Upper lobe of left lung (tissue), 6 donors: ENCODE results near the gene AP5Z1. TPM values are rescaled to one million over a fixed set of nuclear protein-coding genes. Genes with fewer than 3 reads are reported as not detected.

Experiments
- ATAC-seq, 2 donors: fragments of 200-7000 bp; cut with Tn5 transposase; one replicate each; pipeline ENCODE4 v1.9.1; 2022; ENCODE audit warnings: mild to moderate bottlenecking in 2 of 2, moderate library complexity in 2 of 2; ENCODE audit not compliant: low FRiP score in 2 of 2
- DNase-seq, 2 donors: peaks; one replicate each; pipeline ENCODE4 v3.0.0-alpha.2; 2019 to 2020
- H3K27ac ChIP-seq, 4 donors: fragments of 200-600 bp; sonication (generic); one replicate each; pipeline ENCODE4 v1.5.1; 2016 to 2019
- H3K27me3 ChIP-seq, 4 donors: fragments of 200-600 bp; sonication (generic); one replicate each; pipeline ENCODE4 v1.5.1; 2017 to 2019
- H3K36me3 ChIP-seq, 4 donors: fragments of 200-600 bp; sonication (generic); one replicate each; pipeline ENCODE4 v1.5.1; 2016 to 2019
- H3K4me1 ChIP-seq, 4 donors: fragments of 200-600 bp; sonication (generic); one replicate each; pipeline ENCODE4 v1.5.1; 2018 to 2019
- H3K4me3 ChIP-seq, 4 donors: fragments of 200-600 bp; sonication (generic); one replicate each; pipeline ENCODE4 v1.5.1; 2017 to 2019; ENCODE audit warnings: mild to moderate bottlenecking in 2 of 4, moderate library complexity in 1 of 4
- H3K9me3 ChIP-seq, 4 donors: fragments of 200-600 bp; sonication (generic); one replicate each; pipeline ENCODE4 v1.5.1; 2018 to 2019
- CTCF ChIP-seq, 6 experiments: fragments of 450-650 bp in 4 of 6; fragments of 200-600 bp in 2 of 6; sonication (generic) in 2 of 6; IDR thresholded peaks; one replicate each; pipeline ENCODE4 v1.5.1; 2016 to 2019; ENCODE audit warnings: antibody characterized with exemption in 6 of 6
- EP300 ChIP-seq, 4 donors: sonication (generic); formaldehyde crosslinking; IDR thresholded peaks; one replicate each; pipeline ENCODE4 v1.5.1; 2017; ENCODE audit warnings: antibody characterized with exemption in 4 of 4, control low read depth in 2 of 4
- POLR2A ChIP-seq, 4 donors: fragments of 450-650 bp; IDR thresholded peaks; one replicate each; pipeline ENCODE4 v1.5.1; 2016 to 2017; ENCODE audit warnings: antibody characterized with exemption in 4 of 4, mild to moderate bottlenecking in 2 of 4
- POLR2AphosphoS5 ChIP-seq, 2 donors: sonication (generic); formaldehyde crosslinking; IDR thresholded peaks; one replicate each; pipeline ENCODE4 v1.5.1; 2017; ENCODE audit warnings: antibody characterized with exemption in 2 of 2
- WGBS, 2 donors: methylation state at CpG; one replicate each; pipeline ENCODE4 v1.1.5; 2017 to 2018; 5-methylcytosine and 5-hydroxymethylcytosine counted together
- total RNA-seq, 6 donors: library from RNA; depleted of rRNA in 4 of 6; stranded (reverse); fragments of >200 nt in 4 of 6; gene quantifications; one replicate each; pipeline versions ENCODE4 v1.1.0 to v1.2.1, GENCODE V29; 2016 to 2021
- donor health status: DM: no; HTN: no; CAD: no; lungs with moderate emphysema.
- donor health status: DM: no; HTN: yes; CAD: no; lungs with severe emphysema.

AP5Z1 gene
- total RNA-seq, 6 donors from 2014 or later: 23.4 to 152 (median 52.1) TPM

DNA sequence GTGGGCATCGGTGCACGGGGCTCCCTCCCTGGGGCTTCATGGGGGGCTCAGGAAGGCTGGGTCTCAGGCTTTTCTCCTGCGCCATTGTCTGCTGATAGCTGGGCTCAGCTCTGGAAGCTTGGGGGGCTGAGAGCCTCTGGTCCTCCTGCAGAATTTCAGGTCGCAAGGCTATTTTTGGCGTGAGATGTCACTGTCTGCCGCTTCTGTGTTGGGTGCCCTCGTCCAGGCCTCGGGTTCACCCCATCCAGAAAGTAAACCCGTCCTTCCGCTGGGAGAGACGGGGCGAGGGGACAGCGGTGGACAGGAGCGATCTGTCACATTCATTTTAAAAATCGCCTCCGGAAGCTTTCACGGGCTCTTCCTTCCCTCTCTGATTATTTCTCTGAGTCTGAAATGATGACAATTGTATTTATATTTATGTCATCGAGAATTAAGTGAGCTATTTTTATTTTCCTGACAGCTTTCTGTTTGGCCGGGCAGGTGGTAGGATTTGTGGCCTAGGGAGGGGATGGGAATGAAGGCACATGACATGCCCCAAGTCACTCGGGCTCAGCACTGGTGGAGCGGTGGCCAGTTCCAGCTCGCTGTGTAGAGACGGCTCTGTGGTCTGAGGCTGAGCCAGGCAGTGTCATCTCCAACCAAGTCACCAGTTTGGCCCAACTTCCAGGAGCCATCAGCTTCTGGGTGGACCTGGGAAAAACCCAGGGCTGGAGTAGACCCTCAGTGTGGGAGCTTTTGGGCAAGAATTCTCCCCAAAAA, 40.7 kb upstream of the AP5Z1 start:
- H3K27me3 ChIP-seq: no peaks in the 10 kb centered on the region
- ATAC-seq (no peak), DNase-seq (no peak)
- peak overlapping the region in 3 of 4 donors; percentile 13 to 43 (median 38) for H3K27ac ChIP-seq
- H3K36me3 ChIP-seq: peaks cover 0 to 3% (median 0%) of the 10 kb centered on the region in 4 donors
- 70 to 75% methylated on average over 18 to 23 of the region's 23 CpGs for WGBS, 2 donors
- H3K4me1 ChIP-seq: peaks cover 19 to 49% (median 32%) of the 10 kb centered on the region in 4 donors
- no peak for TF ChIP-seq CTCF (IDR thresholded peaks at IDR 0.05)
- TF ChIP-seq EP300 (IDR thresholded peaks at IDR 0.05): no peak
- no peak for TF ChIP-seq POLR2A (IDR thresholded peaks at IDR 0.05)
- TF ChIP-seq POLR2AphosphoS5 (IDR thresholded peaks at IDR 0.05): no peak
- H3K4me3 ChIP-seq: no peak overlapping the region
- H3K9me3 ChIP-seq: no peaks in the 10 kb centered on the region

- ATAC-seq: no peak
- H3K4me3 ChIP-seq: no peak overlapping the region
- TF ChIP-seq EP300 (IDR thresholded peaks at IDR 0.05) (no peak), POLR2AphosphoS5 (IDR thresholded peaks at IDR 0.05) (no peak), CTCF (IDR thresholded peaks at IDR 0.05) (no peak), POLR2A (IDR thresholded peaks at IDR 0.05) (no peak)
- DNase-seq: no peak
- 92 to 94% methylated on average over 15 of the region's 15 CpGs for WGBS, 2 donors
- H3K36me3 ChIP-seq: peaks cover 3 to 15% (median 8%) of the 10 kb centered on the region in 4 donors
- H3K9me3 ChIP-seq: no peaks in the 10 kb centered on the region
- H3K27ac ChIP-seq: no peak overlapping the region
- H3K4me1 ChIP-seq: peaks cover 22 to 46% (median 33%) of the 10 kb centered on the region in 4 donors
- no peaks in the 10 kb centered on the region for H3K27me3 ChIP-seq
Observed at GRCh38 chr7:4737300-4737699, 38.1 kb upstream of the AP5Z1 start.

DNA sequence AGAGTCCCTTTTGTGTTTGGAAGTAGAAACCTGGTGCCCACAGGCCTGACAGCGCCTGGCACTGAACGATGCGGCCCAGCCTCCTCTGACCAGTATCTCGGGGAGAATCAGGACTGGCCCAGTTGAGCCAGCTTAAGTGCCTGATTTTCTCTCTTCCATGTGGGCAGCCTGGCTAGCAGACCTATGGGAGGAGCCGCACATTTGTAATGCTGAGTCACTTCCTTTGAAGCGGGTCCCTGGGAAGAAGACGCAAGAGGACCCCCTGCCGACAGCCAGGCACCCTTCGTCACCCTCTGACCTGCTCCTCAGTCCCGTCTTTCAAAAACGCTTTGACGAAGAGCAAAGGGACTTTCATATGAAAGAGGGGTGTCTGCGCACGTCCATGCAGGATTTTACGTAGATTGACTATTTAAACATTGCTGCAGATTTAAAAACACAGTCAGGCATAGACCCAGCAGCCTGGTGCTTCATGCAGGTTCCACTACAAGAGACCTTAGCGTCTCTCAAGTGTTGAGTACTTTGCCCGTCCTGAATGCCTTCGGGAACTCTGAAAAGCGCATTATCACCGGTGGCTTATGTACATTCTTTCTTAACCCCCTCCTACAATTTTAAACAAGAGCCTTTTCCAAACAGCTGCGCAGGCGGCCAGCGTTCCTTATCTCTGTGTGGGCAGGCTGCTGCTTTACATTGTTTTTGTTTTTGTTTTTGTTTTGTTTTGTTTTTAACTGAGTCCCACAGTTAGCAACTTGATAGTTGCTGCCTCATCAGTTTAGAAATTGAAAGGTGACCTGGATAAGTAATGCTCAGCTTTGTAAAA, 36.5 kb upstream of the AP5Z1 start:
- peak; percentile 56 to 86 for ATAC-seq
- Histone ChIP-seq H3K27me3 (no peaks in the 10 kb centered on the region), H3K27ac (peak overlapping the region; percentile 66 to 89 (median 71)), H3K4me1 (peaks cover 30 to 48% (median 42%) of the 10 kb centered on the region in 4 donors), H3K4me3 (peak overlapping the region in 3 of 4 donors; percentile 20 to 43 (median 38)), H3K9me3 (no peaks in the 10 kb centered on the region), H3K36me3 (peaks cover 4 to 24% (median 12%) of the 10 kb centered on the region in 4 donors)
- TF ChIP-seq POLR2AphosphoS5 (IDR thresholded peaks at IDR 0.05): peak; percentile 7 to 53
- peak in 1 of 4 donors; percentile 21 for TF ChIP-seq POLR2A (IDR thresholded peaks at IDR 0.05)
- TF ChIP-seq EP300 (IDR thresholded peaks at IDR 0.05): no peak
- TF ChIP-seq CTCF (IDR thresholded peaks at IDR 0.05): peak in 1 of 6 experiments; percentile 7
- 18 to 19% methylated on average over 23 of the region's 23 CpGs for WGBS, 2 donors
- DNase-seq: peak in 1 of 2 donors; percentile 71

- WGBS, 2 donors: 34 to 42% methylated on average over 15 to 16 of the region's 16 CpGs
- TF ChIP-seq CTCF (IDR thresholded peaks at IDR 0.05) (peak; percentile 48 to 66 (median 54)), POLR2AphosphoS5 (IDR thresholded peaks at IDR 0.05) (peak in 1 of 2 donors; percentile 20), EP300 (IDR thresholded peaks at IDR 0.05) (no peak), POLR2A (IDR thresholded peaks at IDR 0.05) (no peak)
- no peaks in the 10 kb centered on the region for H3K9me3 ChIP-seq
- H3K4me3 ChIP-seq: peak overlapping the region in 3 of 4 donors; percentile 20 to 43 (median 38)
- ATAC-seq (peak; percentile 60 to 80), DNase-seq (peak in 1 of 2 donors; percentile 46)
- no peaks in the 10 kb centered on the region for H3K27me3 ChIP-seq
- peaks cover 36 to 48% (median 46%) of the 10 kb centered on the region in 4 donors for H3K4me1 ChIP-seq
- peaks cover 4 to 24% (median 12%) of the 10 kb centered on the region in 4 donors for H3K36me3 ChIP-seq
- peak overlapping the region; percentile 66 to 89 (median 71) for H3K27ac ChIP-seq
Observed at GRCh38 chr7:4739528-4739992, 35.9 kb upstream of the AP5Z1 start.
